ENCODE data around the gene AMH. TPM values are rescaled to one million over a fixed set of nuclear protein-coding genes. Genes with fewer than 3 reads are reported as not detected.

Gene AMH
- total and polyA plus RNA-seq, 2 of the 13 experiments (the other 11 are each of a cell fraction or from before 2014, with no cell fraction given) = 0.03 to 0.18 TPM

- TF ChIP-seq FOXP4 (CRISPR knock-in tag; IDR thresholded peaks at IDR 0.05) (no peak), TFAP4 (IDR thresholded peaks at IDR 0.05; ENCODE audit: borderline replicate concordance, low read depth) (peak; percentile 24; the same call in 1 of the 2 replicates), ZSCAN12 (CRISPR knock-in tag; IDR thresholded peaks at IDR 0.05) (no peak), FOXO4 (CRISPR knock-in tag; conservative IDR thresholded peaks at IDR 0.05) (no peak), GLI4 (CRISPR knock-in tag; IDR thresholded peaks at IDR 0.05; ENCODE audit: borderline replicate concordance) (0 out of 2 replicates have a peak, but pooled peaks have one; percentile 34), KAT8 (CRISPR knock-in tag; IDR thresholded peaks at IDR 0.05) (peak; percentile 57; the same call in 1 of the 2 replicates), ATRX (CRISPR knock-in tag; IDR thresholded peaks at IDR 0.05; ENCODE audit: borderline replicate concordance) (no peak), CENPX (CRISPR knock-in tag; IDR thresholded peaks at IDR 0.05) (no peak), MLX (CRISPR knock-in tag; IDR thresholded peaks at IDR 0.05) (0 out of 2 replicates have a peak, but pooled peaks have one; percentile 27), HNF4A (CRISPR knock-in tag; IDR thresholded peaks at IDR 0.05) (peak; percentile 90), ZFY (CRISPR knock-in tag; IDR thresholded peaks at IDR 0.05) (peak; percentile 2; the same call in 1 of the 2 replicates), BHLHE40 (IDR thresholded peaks at IDR 0.05; ENCODE audit: low read length) (no peak), ZNF503 (CRISPR knock-in tag; IDR thresholded peaks at IDR 0.05) (no peak), ZNF773 (CRISPR knock-in tag; IDR thresholded peaks at IDR 0.05; ENCODE audit: borderline replicate concordance) (no peak), SOX5 (CRISPR knock-in tag; IDR thresholded peaks at IDR 0.05; ENCODE audit: borderline replicate concordance) (peak; percentile 63), MTA1 (CRISPR knock-in tag; IDR thresholded peaks at IDR 0.05; ENCODE audit: borderline replicate concordance) (no peak), PITX1 (CRISPR knock-in tag; IDR thresholded peaks at IDR 0.05) (0 out of 2 replicates have a peak, but pooled peaks have one; percentile 12), HOXD1 (CRISPR knock-in tag; IDR thresholded peaks at IDR 0.05) (no peak), TBX2 (CRISPR knock-in tag; IDR thresholded peaks at IDR 0.05; ENCODE audit: borderline replicate concordance) (peak; percentile 40; the same call in 1 of the 2 replicates), KLF11 (CRISPR knock-in tag; IDR thresholded peaks at IDR 0.05) (no peak), ZEB1 (IDR thresholded peaks at IDR 0.05; ENCODE audit: insufficient replicate concordance, low read depth) (peak; percentile 66), PHF5A (CRISPR knock-in tag; IDR thresholded peaks at IDR 0.05; ENCODE audit: low read depth, unreplicated experiment) (no peak)
These were observed 7.0 kb upstream of the AMH start (continued) for GRCh38 chr19:2242092-2242537.

Measured in HepG2 (cell line).